GM21381 (cell line): ENCODE results near the gene BTRC.

Experiments used
- ATAC-seq: cut with Tn5 transposase; IDR thresholded peaks from one replicate; pipeline ENCODE4 v1.9.1; 2021; ENCODE audit warnings: mild to moderate bottlenecking, moderate library complexity; ENCODE audit not compliant: unreplicated experiment

Gene BTRC

GRCh38 chr10:101564490-101564991, 210.6 kb downstream of the BTRC start:
- no peak for ATAC-seq

DNA sequence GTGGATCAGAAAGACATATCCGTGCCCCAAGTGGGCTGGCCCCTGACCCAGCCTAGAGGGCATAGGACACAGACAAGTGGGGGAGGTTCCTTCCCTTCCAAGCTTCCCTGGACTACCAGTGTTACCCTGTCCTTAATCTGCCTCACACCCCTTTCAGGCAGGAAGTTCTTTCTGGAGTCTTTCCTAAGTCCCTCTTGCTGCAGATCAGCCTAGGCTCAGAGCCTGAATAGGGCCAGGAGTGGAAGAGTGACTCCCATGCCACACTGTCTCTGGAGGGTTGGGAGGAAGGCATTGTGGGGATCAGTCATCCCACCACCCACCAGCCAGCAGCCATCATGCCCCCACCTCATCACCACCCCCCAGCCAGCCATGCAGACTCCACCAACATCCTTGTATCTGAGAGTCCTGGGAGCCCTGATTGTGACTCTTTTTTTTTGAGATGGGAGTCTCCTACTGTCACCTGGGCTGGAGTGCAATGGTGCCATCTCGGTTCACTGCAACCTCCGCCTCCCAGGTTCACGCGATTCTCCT, 211.5 kb downstream of the BTRC start:
- no peak for ATAC-seq

- ATAC-seq: no peak
Measured at GRCh38 chr10:101565936-101566332, 212.0 kb downstream of the BTRC start.

GRCh38 chr10:101566333-101567164, 212.6 kb downstream of the BTRC start:
- ATAC-seq: no peak

DNA sequence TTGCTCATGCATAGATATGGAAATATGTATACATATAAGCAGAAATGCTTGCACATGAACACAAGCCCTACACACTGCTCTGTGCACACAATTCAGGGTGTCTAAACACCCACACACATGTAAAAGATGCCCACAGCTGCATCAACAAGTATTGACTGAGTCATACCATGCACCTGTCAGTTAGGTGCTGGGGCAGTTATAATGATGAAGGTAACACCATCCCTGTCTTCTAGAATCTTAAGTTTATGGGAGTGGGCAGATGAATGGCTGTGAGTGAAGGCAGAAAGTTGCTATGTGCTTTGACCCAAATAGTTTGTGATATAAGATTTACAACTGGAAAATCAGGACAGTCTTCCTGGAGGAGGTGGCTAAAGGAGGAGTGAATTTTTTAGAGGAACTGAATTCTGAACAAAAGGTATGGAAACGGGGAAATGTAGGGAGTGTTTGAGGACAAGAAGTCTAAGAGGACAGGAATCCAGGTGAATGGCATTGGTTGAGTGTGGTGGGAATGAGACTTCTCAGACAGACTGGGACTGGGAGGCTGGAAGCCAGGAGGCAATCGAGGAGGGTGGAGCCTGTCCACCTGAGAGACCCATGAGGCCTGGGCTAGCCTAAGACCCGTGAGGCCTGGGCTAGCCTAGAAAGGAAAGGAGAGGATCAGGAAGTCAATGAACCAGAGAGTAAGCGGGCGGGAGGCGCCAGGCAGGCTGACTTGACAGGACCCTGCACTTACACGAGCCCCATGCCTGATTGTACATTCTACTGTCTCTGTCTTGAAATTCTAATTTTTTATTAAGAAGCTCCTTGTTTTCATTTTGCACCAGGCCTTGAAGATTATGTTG, 213.4 kb downstream of the BTRC start:
- no peak for ATAC-seq

DNA sequence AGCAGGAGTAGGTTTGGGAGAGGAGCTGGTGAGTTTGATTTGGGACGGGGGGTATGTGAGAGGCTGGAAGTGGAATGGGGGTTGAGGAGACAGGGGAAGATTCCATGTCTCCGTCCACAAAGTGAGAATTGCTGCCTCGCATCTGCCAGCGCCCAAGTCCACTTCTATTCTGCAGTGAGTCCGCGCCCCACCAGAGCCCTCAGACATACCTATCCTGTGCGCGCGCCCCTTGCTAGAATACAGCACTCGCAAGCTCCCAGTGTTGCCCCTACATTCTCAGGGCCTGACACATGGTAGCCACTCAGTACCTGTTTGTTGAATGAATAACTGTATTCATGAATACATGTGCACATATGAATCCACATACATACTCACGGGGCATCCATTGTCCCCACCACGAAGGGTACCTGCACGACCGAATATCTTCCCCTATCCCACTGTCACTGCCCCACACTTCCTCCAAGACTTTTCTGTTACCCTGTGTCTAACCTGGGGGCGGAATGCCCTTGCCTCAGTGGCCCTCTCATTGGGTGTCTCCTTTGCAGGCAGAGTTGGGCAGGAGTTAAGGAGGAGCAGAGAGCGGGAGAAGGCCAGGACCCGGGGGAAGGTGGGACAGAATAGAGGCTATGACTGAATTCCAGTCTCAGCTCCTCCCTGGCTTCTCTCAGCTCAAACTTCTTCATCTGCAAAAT, 214.2 kb downstream of the BTRC start:
- no peak for ATAC-seq

- no peak for ATAC-seq
Measured at GRCh38 chr10:101569323-101569621, 215.3 kb downstream of the BTRC start.

DNA sequence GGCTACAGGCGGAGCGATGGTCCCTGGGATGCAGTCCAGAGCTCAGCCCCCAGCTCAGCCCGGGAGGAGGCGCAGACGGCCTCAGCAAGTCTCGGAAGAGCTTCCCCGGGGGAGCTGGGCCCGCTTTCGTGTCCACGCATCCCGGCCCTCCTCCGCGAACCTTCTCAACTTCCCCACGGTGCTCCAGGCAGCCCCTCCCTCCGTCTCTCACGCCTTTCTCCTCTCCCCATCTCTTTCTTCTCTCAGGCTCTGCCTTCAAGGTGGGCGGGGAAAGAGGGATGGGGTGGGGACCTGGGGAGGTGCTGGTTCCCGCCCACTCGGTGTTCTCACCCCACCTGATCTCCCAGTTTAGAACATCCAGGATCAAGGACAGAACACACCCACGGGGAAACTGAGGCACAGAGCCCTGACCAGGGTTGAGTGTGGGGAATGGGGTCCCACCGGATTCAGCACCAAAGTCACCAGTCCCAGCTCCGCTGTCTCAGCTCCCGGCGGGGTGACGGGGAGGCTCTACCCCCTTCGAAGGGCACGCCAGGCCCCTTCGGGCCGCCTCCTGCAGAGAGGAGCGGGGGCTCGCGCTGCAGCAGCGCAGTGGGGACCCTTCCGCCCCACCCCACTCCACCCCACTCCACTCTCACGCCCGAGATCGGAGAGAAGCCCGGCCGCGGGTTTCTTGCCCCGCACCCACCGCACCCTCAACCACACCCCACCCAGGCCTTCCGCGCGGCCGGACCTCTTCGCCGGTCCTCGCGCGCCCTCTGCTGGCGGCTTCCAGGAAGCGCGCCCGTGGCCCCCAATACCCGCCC, 215.9 kb downstream of the BTRC start:
- peak; percentile 78 for ATAC-seq

- ATAC-seq: peak; percentile 10
Measured at GRCh38 chr10:101570428-101571270, 216.7 kb downstream of the BTRC start.

- ATAC-seq: no peak
Measured at GRCh38 chr10:101571271-101571925, 217.4 kb downstream of the BTRC start.

DNA sequence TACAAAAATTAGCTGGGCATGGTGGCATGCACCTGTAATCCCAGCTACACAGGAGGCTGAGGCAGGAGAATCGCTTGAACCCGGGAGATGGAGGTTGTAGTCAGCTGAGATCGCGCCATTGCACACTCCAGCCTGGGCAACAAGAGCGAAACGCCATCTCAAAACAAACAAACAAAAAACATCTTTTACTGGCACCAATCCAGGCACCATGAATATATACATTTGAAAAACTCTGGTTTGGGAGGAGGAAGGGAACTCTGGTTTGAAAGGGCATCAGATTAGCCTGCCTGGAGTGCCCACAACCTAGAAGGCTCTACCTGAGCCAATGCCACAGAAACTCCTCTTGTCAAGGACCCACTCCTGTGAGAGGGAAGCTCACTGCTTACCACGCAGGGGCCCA, 218.2 kb downstream of the BTRC start:
- ATAC-seq: no peak

DNA sequence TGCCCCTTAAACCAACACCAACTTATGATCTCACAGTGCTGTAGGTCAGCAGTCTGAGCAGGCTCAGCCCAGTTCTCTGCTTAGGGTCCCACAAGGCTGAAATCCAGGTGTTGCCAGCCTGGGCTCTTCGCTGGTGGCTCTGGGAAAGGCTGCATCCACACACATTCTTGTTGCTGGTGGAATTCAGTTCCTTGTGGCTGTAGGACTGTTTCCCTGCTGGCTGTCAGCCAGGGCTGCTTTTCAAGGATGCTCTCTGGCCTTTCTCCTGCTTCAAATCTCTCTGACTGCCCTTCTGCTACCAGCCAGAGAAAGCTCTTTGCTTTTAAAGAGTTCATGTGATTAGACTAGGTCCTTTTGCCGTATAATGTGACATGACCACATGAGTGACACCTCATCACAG, 218.8 kb downstream of the BTRC start:
- no peak for ATAC-seq

DNA sequence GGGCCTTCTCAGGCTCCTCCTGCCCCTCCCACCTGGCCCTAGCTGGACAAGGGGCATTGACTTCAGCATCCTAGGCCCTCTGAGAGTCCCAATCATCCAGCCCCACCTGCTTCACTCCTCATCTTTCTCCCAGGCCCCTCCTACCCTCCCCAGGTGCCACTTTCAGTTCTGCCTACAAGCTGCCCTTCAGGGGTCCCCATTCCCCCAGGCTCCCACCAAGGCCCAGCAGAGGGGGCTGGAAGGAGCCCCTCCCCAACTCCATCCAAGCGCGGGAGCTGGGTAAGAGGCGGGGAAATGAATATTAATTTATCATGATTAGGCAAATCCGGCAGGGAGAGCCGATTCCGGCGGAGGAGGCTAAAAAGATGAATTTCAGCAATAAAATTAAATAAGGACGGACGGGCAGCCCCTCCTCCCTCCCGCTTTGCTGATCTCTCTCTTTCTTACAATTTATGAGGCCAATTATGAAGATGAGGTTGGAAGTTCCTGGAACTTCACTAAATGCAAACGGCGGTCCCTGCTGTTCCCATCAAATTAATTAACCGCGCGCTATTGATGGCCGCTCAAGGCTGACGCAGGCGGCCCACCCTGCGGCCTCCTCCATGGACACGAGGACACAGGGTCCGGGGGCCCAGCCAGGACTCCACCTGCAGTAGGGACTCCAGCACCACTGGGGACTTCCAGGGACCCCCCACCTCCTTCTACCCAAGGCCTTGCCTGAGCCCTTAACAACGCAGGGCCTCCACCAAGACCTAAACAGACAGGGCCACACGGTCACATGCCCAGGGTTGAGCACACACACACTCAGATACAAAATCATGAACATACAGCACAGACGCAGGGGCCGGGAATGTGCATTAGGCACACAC, 220.2 kb downstream of the BTRC start:
- ATAC-seq: no peak

- no peak for ATAC-seq
Measured at GRCh38 chr10:101575091-101575490, 221.1 kb downstream of the BTRC start.

DNA sequence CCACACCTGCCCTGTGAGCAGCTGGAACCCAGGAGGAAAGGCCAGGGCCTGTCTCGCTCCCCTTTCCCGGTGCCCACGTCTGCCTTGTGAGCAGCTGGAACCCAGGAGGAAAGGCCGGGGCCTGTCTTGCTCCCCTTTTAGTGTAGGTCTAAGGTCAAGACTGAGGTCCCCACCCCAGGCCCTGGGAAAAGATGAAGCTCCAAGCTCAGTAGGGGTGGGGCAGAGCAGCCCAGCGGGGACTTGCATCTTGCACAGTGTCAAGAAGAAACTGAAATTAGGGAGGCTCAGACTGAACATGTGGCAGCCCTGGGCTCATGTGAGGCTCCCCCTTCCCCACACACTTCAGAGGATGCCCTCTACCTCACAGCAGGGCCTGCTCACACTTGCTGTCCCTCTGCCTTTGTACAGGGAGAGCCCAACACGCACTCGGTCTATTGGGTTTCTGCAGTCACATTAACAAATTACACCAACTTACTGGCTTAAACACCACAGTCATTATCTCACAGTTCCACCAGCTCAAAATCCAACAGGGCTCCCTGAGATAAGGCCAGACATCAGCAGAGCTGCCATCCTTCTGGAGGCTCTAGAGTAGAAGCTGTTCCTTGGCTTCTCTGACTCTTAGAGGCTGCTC, 221.7 kb downstream of the BTRC start:
- ATAC-seq: no peak

- ATAC-seq: no peak
Measured at GRCh38 chr10:101576211-101576863, 222.4 kb downstream of the BTRC start.
